GM21576 (cell line): ENCODE data around the gene ELL.
A peak's percentile ranks its signal among the peaks of the same experiment; 100 is the strongest.

Experiments
- ATAC-seq: cut with Tn5 transposase; IDR thresholded peaks from one replicate; pipeline ENCODE4 v1.9.1; 2021; ENCODE audit warnings: mild to moderate bottlenecking, moderate library complexity; ENCODE audit not compliant: unreplicated experiment

ELL gene

GRCh38 chr19:18435842-18436670, 85.8 kb downstream of the ELL start:
- ATAC-seq, result no peak

- ATAC-seq, result no peak
Observed at GRCh38 chr19:18435178-18435841, 86.6 kb downstream of the ELL start.

- ATAC-seq, result no peak
Observed at GRCh38 chr19:18434411-18435175, 87.3 kb downstream of the ELL start.

GRCh38 chr19:18433735-18434398, 88.0 kb downstream of the ELL start:
- no peak for ATAC-seq

- ATAC-seq, result no peak
Observed at GRCh38 chr19:18433015-18433691, 88.7 kb downstream of the ELL start.

- ATAC-seq, result no peak
Observed at GRCh38 chr19:18432275-18433014, 89.4 kb downstream of the ELL start.

GRCh38 chr19:18431351-18432197, 90.3 kb downstream of the ELL start:
- ATAC-seq, result no peak

- ATAC-seq, result no peak
Observed at GRCh38 chr19:18430417-18431144, 91.3 kb downstream of the ELL start.

GRCh38 chr19:18429717-18430416, 92.0 kb downstream of the ELL start:
- no peak for ATAC-seq

GRCh38 chr19:18428787-18429674, 92.8 kb downstream of the ELL start:
- ATAC-seq, result peak; percentile 61

GRCh38 chr19:18428173-18428786, 93.6 kb downstream of the ELL start:
- no peak for ATAC-seq

GRCh38 chr19:18427743-18428113, 94.1 kb downstream of the ELL start:
- no peak for ATAC-seq

- no peak for ATAC-seq
Observed at GRCh38 chr19:18427080-18427742, 94.7 kb downstream of the ELL start.

GRCh38 chr19:18426416-18426767, 95.5 kb downstream of the ELL start:
- ATAC-seq, result no peak

- no peak for ATAC-seq
Observed at GRCh38 chr19:18425515-18426415, 96.1 kb downstream of the ELL start.
